Right forelimb (tissue), 1 donor: ENCODE data around the gene RALGPS1.
A peak's percentile ranks its signal among the peaks of the same experiment; 100 is the strongest.

Experiments
- DNase-seq: peaks from one replicate; pipeline ENCODE4 v3.0.0-alpha.2; 2018

The RALGPS1 gene

DNA sequence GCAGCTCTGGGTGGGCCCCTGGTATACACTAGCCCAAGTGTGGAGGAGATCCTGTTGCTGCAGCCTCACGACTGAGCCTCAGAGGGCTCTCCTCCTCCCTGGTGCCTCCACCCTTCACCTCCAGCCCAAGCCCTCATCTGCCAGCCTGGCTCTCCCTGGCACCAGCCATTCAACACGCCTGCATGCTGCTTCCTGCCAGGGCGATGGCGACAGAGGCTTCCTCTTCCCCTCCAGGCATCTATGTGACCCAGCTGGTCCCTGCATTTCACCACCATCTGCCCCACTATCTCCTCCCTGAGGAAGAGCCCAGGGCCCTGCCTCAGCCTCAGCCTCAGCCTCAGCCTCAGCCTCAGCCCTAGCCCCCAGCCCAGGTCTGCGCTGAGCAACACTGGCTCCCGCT lies 262.6 kb downstream of the RALGPS1 start:
- no peak for DNase-seq

DNA sequence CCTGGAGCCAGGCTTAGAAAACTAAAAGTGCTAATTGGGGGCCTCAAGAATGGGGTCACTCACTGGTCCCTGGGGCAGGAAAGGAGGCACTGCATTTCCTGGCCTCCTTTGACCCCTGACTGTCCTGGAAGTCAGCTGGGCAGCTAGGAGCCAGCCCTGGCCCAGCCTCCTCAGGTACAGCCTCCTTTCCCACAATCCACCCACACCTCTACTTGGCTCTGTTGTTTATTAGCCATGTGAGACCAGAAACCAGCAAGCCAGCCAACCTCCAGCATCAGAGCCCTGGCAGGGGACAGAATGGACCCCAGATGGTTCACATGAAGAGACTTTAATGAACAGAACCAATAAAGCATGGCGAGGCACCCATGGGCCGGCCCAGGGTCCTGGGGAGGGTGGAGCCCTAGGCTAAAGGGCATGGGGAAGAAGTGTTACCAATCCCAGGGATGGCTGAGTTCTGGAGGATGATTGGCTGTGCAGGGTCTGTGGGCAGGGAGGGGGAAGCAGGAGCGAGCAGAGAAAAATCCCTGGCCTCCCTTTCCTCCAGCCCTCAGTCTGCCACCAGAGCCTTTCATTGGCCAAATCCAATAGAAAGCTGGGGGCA lies 263.2 kb downstream of the RALGPS1 start:
- DNase-seq = peak; percentile 39

DNA sequence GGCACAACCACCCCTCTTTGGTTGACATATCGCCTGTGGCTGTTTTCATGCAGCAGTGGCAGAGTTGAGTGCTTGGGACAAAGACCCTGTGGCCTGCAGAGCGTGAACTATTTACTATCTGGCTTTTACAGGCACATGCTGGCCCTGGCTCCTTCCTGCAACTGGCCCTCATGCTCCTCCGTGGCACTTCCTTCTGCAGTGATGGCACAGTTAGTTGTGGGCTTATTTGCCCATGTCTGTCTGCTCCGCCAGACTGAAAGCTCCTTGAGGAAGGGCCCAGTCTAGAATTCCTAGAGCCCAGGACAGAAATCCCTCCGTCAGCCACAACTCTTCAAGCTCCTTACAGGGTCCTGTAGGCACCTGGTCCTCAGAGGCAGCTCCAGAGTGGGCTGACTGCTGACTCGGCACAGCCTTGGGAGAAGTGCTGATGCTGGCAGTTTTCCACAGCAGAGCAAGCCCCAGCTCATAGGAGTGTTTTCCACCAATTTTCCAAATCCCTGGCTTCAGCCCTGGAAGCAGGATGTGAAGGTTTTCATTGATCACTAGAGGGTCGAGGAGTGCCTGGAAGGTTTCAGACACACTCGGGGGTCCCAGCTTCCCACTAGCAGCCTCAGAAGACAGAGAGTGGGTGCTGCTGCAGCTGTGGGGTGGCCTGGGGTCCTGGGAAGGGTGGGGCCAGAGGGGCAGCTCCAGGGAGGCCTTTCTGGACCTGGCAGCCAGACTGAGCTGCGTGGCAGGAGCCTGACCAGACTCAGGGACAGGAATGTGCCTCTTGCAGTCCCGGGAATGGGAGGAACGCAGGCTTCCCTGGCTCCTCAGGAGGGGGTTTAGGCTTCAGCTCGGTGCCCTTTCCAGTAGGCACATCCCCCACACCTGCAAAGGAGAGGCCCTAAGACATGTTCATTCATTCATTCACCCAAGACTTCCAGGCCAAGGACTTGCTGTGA lies 264.4 kb downstream of the RALGPS1 start:
- peak; percentile 54 for DNase-seq

DNA sequence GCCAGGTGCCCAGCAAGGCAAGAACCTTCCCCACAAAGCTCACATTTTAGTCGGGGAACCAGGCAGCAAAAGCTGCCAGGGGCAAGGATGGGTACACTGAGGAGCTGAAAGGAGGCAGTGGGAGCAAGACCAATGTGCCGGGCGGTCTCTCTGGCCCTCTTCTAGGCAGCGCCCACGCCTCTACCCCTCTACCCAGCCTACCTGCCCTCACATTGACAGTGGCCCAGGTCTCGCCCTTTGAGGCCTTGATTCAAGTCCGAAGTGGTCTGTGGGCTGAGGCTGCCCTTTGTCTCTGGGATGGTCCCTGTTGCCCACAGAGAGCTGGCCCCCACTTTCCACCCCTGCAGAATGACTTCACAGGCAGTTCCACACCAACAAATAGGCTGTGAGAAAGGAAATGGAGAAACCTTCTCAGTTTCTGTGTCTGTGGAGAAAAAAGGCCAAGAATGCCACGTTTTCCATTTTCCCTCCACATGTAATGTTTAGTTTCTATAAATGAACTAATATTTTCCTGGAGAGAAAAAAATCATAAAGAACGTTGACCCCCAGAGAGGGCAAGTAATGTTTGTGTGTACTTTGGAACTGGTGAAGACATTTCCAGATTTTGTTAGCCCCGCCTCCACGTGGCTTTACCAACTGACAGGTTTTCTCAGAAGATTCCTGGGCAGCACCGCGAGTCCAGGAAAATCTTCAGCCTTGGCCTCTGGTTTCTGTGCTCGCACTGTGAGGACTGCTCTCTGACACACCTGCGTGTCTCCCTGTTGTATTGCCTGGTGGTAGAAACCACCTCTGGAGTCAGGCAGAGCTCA lies 265.3 kb downstream of the RALGPS1 start:
- DNase-seq = peak; percentile 45

DNA sequence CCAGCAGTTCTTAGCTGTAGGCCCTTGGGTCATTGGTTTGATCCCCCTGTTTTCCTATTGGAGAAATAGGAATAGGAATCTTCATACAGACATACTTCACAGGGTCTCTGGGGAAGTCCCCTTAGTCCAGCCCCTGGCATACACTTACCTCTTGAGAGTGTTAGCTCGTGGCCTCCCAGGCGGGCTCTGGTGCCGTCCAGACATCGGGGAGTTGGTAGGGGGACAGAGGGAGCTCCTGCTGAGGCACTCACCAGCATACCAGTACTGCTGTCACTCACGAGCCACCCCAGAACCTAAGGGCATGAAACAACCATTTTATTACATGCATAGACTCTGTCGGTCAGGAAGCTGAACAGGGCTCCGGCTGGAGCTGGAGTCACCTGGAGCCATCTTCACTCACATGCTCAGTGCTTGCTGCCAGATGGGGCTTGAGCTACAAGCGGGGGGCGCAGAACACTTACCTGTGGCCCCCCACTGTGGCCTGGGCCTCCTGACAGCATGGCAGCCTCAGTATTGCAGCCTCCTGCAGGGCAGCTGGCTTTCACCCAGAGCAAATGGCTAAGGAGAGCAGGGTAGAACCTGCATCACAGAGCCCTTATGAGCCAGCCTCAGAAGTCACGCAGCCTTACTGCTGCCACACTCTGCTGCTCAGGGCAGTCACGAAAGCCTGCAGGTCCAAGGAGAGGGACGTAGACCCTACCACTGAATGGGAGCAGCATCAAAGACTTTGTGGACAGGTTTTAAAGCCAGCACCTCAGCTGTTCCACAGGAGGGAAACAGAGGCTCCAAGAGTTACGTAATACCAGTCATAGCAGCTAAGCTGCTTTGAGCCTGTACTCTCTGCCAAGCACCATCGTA lies 266.1 kb downstream of the RALGPS1 start:
- DNase-seq = peak; percentile 21

DNA sequence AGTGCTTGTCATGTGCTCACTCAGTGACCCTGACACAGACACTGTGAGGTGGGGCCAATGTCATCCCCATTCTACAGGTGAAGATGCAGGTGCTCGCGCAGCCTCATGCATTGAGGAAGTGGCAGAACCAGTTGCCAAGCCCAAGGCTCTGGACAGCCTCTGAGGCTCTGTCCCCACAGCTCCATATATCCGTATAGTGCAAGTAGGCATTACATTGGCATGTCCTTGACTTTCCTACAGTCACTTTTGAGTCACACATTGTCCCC lies 266.7 kb downstream of the RALGPS1 start:
- peak; percentile 12 for DNase-seq

DNA sequence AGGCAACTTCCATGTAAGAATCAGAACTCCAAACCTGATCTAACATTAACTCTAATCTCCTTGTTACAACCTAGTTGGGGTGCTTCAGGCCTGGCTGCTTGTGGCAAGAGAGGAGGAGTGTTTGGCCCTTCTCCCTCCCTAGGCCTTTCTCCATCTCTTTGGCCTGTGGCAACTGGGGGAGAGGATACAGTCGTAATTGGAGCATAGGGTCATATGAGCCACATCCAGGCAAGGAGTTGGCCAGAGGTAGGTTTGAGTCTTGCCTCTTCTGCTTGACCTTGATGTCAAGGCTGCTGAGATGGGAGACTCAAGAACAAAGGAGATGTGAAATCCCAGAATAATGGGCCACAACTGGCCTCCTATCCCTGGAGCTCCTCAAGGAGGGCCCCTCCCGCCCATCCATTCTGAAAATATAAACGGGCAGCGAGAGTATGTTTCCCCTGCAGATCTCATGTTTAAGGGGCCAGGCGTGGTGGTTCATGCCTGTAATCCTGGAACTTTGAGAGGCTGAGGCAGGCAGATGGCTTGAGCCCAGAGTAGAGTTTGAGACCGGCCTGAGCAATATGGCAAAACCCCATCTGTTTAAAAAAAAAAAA lies 267.1 kb downstream of the RALGPS1 start:
- no peak for DNase-seq

DNA sequence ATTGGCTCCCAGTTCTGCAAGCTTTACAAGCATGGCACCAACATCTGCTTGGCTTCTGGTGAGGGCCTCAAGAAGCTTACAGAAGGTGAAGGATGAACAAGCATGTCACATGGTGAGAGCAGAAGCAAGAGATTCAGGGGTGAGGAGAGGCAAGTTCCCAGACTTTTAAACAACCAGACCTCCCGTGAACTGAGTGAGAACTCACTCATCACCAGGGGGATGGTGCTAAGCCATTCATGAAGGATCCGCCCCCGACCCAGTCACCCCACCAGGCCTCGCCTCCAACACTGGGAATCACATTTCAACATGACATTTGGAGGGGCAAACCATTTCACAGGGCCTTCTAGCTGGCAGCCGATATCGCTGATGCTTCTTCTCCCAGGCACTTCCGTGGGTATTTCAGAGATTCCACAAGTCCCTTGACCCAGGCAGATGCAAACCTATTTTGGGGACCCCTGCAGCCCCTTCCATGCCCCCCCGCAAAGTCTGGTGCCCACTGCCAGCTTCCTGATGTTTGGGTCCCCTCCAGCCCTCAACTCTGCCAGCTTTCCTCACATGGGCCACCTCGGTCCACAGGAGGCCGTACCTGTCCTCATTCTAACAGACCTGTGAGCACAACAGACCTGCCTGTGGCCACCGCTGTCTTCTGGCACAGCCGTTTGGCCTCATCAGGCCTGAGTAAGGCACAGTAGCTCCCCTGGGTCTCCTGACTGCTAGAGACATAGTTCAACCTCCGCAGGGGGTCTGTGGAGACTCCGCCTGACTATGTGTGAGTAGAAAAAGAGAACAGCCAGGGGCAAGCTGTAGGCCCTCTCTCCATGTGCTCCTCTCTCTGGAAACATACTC lies 268.5 kb downstream of the RALGPS1 start:
- no peak for DNase-seq

DNA sequence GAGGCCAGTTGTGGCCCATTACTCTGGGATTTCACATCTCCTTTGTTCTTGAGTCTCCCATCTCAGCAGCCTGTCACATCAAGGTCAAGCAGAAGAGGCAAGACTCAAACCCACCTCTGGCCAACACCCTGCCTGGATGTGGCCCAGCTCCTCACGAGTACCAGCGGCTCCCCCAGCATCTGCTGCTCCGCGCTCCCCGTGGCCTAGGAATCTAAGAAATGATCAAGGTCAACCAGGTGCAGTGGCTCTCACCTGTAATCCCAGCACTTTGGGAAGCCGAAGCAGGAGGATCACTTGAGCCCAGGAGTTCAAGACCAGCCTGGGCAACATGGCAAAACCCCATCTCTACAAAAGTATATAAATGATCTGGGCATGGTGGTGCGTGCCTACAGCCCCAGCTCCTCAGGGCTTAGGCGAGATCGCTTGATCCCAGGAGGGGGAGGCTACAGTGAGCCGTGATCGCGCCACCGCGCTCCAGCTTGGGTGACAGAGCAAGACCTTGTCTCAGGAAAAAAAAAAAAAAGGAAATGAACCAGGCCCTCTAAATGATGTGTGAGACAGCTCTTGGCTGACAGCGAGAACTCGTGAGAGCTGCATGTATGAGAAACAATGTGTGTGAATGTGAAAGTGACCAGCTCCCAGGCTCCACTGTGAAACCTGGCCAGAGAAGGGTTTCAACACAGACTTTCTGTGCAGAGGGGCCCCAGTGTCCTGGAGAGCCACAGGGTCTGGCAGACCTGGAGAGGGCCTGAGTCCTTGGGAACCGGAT lies 269.4 kb downstream of the RALGPS1 start:
- no peak for DNase-seq

DNA sequence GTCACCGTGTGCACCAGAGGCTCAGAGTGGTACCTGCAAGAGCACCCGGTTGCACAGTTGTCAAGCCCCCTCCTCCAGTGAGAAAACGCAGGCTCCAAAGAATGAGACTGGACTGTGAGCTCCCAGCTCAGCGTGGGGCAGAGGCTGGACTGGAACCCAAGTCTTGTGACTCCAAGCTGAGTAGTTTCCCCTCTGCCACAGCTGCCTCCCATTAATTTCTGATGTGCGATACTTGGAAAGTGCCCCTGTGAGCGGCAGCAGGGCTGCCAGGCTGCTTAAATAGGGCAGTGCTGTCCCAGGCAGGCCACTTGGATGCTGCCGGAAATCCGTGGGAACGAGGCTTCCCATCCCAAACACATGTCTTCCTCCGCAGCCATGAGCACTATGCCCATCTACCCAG lies 270.1 kb downstream of the RALGPS1 start:
- no peak for DNase-seq

DNA sequence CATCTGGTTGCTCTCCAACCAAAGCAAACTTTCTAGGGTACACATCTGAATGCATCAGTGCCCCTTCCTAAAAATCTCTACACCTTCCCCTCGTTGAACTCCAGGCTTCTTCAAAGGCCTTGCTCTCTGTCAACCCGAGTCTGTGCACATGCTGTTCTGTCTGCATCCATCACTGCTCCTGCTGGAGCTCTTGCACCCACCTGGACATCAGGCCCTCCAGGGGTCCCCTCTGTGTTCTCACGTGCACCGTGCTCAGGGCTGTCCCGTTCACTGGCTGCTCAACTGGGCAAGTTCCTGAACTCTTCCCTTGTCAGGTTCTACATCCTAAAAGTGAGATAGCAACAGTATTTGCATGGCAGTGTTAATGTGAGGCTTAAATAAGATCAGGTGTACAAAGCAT lies 270.6 kb downstream of the RALGPS1 start:
- DNase-seq = no peak

DNA sequence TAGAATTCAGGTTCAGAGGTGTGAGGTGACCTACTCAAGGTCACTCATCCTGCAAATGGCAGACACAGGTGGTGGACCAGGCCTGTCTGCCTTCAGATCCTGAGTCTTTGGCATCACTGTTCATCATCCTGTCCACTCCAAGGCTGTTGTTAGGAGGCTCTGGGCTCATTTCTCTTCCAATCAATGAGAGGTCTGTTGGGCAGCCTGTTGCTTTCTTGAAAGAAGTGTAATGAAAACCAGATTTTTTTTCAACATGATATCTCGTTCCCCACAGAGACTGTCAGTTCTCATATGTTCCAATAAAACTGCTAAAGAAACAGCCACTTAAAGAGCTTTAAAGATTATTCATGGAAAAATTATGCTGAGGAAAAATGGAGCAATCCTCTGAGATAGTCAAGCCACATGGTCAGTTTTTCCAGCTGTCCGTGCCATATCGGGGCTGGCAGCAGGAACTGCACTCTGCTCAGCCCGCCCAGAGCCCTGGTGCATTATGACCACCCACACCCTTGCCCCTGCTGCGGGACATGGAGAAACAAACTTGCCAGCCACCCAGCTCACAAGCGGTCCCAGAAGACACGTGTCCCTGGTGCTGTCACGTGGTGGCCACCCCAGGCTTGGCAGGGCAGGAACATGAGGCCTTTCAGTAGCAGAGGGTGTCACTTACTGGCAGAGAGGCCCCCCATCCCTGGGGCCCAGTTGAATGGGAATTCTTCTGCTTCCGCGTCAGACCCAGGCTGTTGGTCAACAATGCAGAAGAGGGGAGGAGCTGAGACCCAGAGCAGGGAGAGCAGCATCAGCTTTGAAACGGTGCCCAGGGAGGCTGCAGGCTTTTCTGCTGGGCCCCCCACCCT lies 271.6 kb downstream of the RALGPS1 start:
- DNase-seq = peak; percentile 89

DNA sequence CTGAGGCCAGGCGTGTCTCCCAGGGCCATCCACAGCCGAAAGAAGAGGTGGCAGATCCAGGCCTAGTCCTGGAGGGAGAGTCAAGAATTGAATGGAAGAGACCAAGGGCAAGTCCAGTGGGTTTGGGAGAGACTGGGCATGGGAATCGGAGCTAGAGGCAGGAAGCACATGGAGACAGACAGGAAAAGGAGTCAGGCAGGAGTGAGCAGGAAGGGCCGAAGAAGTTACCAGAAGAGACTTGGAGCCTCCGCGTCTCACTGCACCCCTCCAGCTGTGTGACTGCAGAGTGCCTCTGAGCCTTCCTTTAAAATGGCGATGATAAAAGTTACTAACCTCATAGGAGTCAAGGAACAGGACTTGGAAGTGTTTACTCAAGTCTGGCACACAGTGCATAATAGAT lies 272.2 kb downstream of the RALGPS1 start:
- no peak for DNase-seq

DNA sequence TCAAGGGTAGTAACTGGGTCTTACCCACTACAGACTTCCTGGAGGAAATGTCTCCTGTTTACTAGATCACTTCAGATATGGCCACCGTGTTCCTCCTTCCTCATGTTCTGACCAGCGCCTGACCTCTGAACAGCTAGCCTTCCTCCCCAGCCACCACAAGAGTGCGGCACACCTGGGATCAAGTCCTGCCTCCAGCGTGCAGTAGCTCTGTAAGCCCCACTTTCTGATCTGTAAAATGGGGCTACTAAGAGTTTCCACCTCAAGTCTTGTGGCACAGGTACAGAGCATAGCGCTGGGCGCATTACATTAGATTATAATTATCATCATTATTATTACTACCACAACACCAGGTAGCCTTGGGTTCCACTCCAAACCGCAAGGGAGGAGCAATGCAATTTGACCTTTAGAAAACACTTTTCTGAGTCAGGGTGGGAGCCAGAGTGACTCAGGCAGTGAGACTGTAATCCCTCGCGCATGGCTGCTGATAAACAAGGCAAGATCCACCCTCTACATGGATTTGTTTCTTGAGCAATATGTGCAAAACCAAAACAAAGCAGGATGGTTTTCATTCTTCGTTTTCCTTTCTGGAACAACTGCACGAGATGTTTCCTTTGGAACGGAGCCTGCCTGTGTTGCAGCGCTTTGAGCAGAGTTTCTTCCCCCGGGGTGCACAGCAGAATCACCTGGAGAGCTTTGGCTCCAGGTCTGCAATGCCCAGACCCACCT lies 272.8 kb downstream of the RALGPS1 start:
- DNase-seq = no peak

DNA sequence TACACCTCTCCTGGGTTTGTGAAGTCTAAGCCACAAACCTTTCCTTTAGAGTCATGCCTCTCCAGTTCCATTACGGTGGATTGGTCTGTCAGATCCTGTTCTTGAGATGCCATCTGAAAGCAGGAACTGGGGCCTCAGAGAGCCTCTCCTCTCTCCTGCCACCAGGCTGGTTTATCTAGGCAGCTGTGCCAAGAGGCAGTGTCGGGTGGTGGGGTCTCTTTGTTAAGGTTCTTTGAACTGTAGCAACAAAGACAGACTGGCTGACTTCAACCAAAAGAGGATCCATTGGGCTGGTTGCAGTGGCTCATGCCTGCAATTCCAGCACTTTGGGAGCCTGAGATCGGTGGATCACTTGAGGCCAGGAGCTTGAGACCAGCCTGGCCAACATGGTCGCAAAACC lies 273.8 kb downstream of the RALGPS1 start:
- DNase-seq = no peak

DNA sequence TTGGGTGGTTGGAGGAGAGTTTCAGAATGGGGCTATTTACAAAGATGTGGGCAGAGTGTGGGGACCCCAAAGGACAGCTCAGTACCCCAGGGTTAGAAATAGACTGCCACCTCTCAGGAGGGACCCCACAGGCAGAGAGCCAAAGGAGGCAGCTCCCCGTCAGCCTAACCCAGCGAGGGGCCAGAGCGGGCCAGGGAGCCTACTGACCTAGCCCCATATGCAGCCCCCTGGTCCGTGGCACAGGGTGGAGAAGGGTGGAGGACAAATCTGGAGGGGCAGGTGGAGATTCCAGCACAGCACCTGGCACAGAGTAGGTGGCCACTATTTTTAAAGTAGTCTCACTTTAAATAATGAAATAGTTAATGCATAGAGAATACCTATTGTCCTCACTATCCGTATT lies 275.0 kb downstream of the RALGPS1 start:
- no peak for DNase-seq

DNA sequence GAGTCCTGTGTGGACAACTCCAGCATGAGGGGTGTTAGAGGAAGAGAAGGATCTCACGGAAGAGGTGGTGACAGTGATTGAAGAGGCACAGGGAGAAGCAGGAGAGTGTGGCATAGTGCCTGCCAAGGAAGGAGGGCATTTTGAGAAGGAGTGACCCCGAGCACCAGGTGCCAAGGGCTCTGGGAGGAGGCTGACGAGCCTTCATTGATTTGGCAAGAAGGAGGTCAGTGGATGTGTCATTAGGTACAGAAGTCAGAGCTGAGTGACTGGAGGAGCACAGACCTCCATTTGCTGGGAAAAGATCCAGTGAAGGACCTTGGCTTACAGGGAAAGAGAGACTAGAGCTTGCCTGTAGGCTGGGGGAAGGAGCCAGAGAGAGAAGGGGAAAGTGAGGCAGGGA lies 278.2 kb downstream of the RALGPS1 start:
- DNase-seq = no peak

DNA sequence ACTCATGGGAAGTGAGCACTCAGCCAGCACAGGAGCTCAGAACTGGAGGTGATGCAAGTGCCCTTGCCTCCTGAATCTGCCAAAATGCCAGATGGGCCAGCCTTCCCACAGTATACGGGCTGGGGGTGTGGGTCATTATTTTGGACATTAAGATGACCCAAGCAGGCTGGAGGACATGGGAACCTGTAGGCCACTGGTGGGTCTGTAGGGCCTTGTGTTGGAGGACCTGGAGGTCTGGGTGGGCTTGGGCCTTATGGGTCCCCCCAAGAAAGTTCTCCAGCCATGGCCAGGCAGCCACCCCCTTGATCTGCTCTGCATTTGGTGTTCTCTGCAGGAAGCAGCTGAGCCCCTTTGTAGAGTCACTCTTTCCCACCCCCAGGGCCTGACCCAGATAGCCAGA lies 278.9 kb downstream of the RALGPS1 start:
- no peak for DNase-seq
